Measurements from ENCODE around the gene MLX.

MLX gene

DNA sequence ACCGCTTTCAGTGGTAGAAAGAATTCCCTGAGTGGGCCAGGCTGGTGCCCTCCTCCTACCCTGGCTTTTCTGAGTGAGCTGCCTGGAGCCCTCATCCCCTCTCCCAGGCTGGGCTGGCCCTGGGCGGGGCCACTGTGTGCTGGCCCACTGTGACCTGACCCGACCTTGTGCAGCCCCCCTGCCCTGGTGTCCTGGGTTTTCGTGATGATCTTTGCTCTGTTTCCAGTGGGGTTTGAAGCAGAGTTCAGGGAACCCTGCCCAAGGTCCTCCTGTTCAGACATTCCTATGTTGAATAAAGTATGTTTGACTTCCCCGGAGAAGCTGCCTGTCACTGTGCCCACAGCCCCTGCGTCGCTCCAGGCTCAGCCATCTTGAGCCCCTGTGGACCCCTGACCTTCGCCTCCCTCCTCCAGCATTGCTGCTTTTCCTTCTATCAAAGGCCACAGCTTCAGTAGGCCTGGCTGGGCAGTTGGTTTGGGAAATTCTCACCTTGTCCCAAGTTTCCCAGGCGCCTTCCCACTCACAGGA is 44.6 kb upstream of the MLX start:
- H3K27ac ChIP-seq = no peak overlapping the region
- H3K4me1 ChIP-seq = peaks cover 35% of the 10 kb centered on the region
- TF ChIP-seq Cebpa-rat (IDR thresholded peaks at IDR 0.05) = no peak
- H3K4me2 ChIP-seq = no peak overlapping the region
- no peaks in the 10 kb centered on the region for H4K20me1 ChIP-seq
- H3K27me3 ChIP-seq = no peaks in the 10 kb centered on the region
- H3K9me3 ChIP-seq = no peaks in the 10 kb centered on the region
- H3K4me3 ChIP-seq = no peak overlapping the region
- no peak overlapping the region for H3K9ac ChIP-seq
- H3K36me3 ChIP-seq = no peaks in the 10 kb centered on the region

DNA sequence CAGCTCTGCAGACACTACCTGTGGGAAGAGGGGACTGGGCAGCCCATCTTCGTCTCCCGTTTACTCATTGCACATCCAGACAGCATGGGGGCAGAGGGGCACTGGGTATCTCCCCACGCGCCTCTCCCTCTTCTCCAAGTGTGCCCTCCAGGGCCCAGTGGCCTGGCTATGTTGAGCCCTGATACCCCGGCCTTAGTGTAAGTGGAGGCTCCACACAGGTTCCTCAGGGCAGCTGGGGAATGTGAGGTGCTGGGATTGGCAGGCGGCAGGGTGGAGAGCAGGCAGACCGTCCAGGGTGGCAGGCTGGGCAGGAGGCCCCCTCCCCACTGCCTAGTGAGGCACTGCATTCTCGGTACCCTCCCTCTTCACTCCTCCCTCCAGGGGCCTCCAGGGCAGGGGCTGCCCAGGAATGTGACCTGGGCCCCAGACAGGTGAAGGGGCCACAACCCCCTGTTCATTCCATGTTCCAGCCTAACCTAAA is 44.1 kb upstream of the MLX start:
- Histone ChIP-seq H3K4me1 (peaks cover 30% of the 10 kb centered on the region), H3K27ac (no peak overlapping the region), H3K4me2 (no peak overlapping the region)

DNA sequence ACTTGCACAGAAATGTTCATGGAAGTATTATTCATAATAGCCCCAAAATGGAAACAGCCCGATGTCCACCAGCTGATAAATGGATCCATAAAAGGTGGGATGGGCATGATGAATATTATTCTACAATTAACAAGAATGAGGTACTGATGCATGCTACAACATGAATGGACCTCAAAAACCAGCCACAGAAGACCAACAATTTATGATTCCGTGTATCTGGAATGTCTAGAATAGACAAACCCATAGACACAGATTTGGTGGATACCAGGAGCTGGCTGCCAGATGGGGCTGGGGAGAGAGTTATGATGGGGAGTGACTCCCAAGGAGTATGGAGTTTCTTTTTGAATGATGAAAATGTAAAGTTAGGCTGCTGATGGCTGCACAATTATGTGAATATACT is 41.7 kb upstream of the MLX start:
- H3K27ac ChIP-seq = no peak overlapping the region
- TF ChIP-seq Cebpa-rat (IDR thresholded peaks at IDR 0.05) = no peak
- H3K36me3 ChIP-seq = no peaks in the 10 kb centered on the region
- H3K4me1 ChIP-seq = peaks cover 23% of the 10 kb centered on the region
- no peaks in the 10 kb centered on the region for H3K27me3 ChIP-seq
- no peaks in the 10 kb centered on the region for H4K20me1 ChIP-seq
- H3K9ac ChIP-seq = no peak overlapping the region
- H3K4me3 ChIP-seq = no peak overlapping the region
- no peak overlapping the region for H3K4me2 ChIP-seq
- H3K9me3 ChIP-seq = no peaks in the 10 kb centered on the region

More for the DNA sequence above, 44.1 kb upstream of the MLX start:
- Histone ChIP-seq H4K20me1 (no peaks in the 10 kb centered on the region), H3K27me3 (no peaks in the 10 kb centered on the region), H3K9me3 (no peaks in the 10 kb centered on the region), H3K36me3 (no peaks in the 10 kb centered on the region), H3K4me3 (no peak overlapping the region), H3K9ac (no peak overlapping the region)
- no peak for TF ChIP-seq Cebpa-rat (IDR thresholded peaks at IDR 0.05)

- Histone ChIP-seq H3K4me3 (no peak overlapping the region), H4K20me1 (no peaks in the 10 kb centered on the region), H3K4me2 (no peak overlapping the region), H3K27ac (no peak overlapping the region), H3K9me3 (no peaks in the 10 kb centered on the region), H3K4me1 (peaks cover 25% of the 10 kb centered on the region), H3K9ac (no peak overlapping the region), H3K36me3 (no peaks in the 10 kb centered on the region), H3K27me3 (no peaks in the 10 kb centered on the region)
- TF ChIP-seq Cebpa-rat (IDR thresholded peaks at IDR 0.05) = no peak
Measured at GRCh38 chr17:42526031-42526444, 40.9 kb upstream of the MLX start.

- TF ChIP-seq Cebpa-rat (IDR thresholded peaks at IDR 0.05) = no peak
- H3K36me3 ChIP-seq = no peaks in the 10 kb centered on the region
- H3K27me3 ChIP-seq = no peaks in the 10 kb centered on the region
- peaks cover 38% of the 10 kb centered on the region for H3K4me1 ChIP-seq
- H4K20me1 ChIP-seq = no peaks in the 10 kb centered on the region
- H3K9me3 ChIP-seq = no peaks in the 10 kb centered on the region
- no peak overlapping the region for H3K9ac ChIP-seq
- H3K4me2 ChIP-seq = no peak overlapping the region
- H3K27ac ChIP-seq = no peak overlapping the region
- H3K4me3 ChIP-seq = no peak overlapping the region
Measured at GRCh38 chr17:42527932-42528331, 39.0 kb upstream of the MLX start.

- no peaks in the 10 kb centered on the region for H4K20me1 ChIP-seq
- peaks cover 44% of the 10 kb centered on the region for H3K4me1 ChIP-seq
- no peak for TF ChIP-seq Cebpa-rat (IDR thresholded peaks at IDR 0.05)
- H3K4me2 ChIP-seq = no peak overlapping the region
- H3K27me3 ChIP-seq = no peaks in the 10 kb centered on the region
- no peak overlapping the region for H3K27ac ChIP-seq
- no peaks in the 10 kb centered on the region for H3K9me3 ChIP-seq
- no peaks in the 10 kb centered on the region for H3K36me3 ChIP-seq
- no peak overlapping the region for H3K4me3 ChIP-seq
- H3K9ac ChIP-seq = no peak overlapping the region
Measured at GRCh38 chr17:42529061-42529460, 37.8 kb upstream of the MLX start.

DNA sequence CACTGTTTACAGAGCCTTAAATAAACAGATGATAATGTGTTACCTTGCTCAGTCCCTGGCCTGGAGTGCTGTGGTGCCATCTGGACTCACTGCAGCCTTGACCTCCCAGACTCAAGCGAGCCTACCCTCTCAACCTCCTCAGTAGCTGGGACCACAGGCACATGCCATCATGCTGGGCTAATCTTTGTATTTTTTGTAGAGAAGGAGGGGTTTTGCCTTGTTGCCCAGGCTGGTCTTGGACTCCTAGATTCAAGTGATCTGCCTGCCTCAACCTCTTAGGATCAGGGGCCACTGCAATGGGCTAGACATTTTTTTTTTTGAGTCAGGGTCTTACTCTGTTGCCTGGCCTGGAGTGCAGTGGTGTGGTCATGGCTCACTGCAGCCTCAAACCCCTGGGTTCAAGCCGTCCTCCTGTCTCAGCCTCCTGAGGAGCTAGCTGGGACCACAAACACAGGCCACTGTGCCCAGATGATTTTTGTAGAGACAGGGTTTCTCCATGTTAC is 35.9 kb upstream of the MLX start:
- Histone ChIP-seq H3K9me3 (no peaks in the 10 kb centered on the region), H3K4me1 (peaks cover 54% of the 10 kb centered on the region), H4K20me1 (no peaks in the 10 kb centered on the region), H3K36me3 (no peaks in the 10 kb centered on the region), H3K4me2 (peak overlapping the region; percentile 85), H3K27me3 (no peaks in the 10 kb centered on the region), H3K27ac (0 out of 2 replicates have a peak overlapping the region, but pooled peaks have one; percentile 38), H3K4me3 (no peak overlapping the region), H3K9ac (no peak overlapping the region)
- TF ChIP-seq Cebpa-rat (IDR thresholded peaks at IDR 0.05) = no peak

DNA sequence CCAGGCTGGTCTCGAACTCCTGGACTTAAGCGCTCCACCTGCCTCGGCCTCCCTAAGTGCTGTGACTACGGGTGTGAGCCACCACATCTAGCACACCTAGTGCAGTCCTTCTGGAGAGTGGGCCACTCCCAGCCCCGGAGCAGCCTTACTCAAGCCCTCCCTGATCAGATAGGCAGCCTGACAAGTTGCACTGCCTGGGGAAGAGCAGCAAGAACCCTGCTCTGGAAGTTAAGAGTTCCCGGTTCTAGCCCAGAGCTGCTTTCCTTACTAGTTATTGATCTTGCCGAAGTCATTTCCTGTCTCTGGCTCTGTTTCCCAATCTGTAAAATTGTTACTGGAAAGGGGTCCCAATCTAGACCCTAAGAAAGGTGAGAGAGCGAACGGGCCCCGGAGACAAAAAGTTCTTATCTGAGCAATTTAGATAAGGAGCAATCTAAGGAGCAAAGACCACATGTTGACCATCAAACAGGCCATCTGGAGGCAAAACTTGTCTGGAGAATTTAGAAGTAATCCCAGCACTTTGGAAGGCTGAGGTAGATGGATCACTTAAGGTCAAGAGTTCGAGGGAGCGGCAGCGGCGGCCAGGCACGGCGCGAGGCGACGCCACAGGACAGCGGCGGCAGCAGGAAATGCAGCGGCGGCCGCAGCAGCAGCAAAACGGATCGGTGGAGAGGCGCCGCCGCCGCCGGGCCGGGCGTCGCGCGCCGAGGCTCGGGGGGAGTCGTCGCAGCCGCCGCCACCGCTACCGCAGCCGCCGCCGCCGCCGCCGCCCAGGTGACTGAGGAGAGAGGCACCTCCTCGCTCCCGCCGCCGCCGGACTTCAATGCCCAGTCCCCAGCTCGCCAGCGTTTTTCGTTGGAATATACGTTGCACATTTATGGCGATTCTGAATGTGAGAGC is 35.2 kb upstream of the MLX start:
- H3K27ac ChIP-seq = peak overlapping the region; percentile 75
- H3K9ac ChIP-seq = peak overlapping the region; percentile 76
- peak overlapping the region; percentile 67 for H3K4me3 ChIP-seq
- no peaks in the 10 kb centered on the region for H3K36me3 ChIP-seq
- no peaks in the 10 kb centered on the region; the same call in 1 of the 2 replicates for H4K20me1 ChIP-seq
- TF ChIP-seq Cebpa-rat (IDR thresholded peaks at IDR 0.05) = no peak
- peaks cover 50% of the 10 kb centered on the region for H3K4me1 ChIP-seq
- H3K27me3 ChIP-seq = no peaks in the 10 kb centered on the region
- no peaks in the 10 kb centered on the region for H3K9me3 ChIP-seq
- peak overlapping the region; percentile 85 for H3K4me2 ChIP-seq

- H3K9me3 ChIP-seq = no peaks in the 10 kb centered on the region
- H3K4me1 ChIP-seq = peaks cover 51% of the 10 kb centered on the region
- no peaks in the 10 kb centered on the region for H3K27me3 ChIP-seq
- peaks cover 13% of the 10 kb centered on the region for H4K20me1 ChIP-seq
- peak overlapping the region; percentile 89 for H3K4me3 ChIP-seq
- no peak for TF ChIP-seq Cebpa-rat (IDR thresholded peaks at IDR 0.05)
- H3K4me2 ChIP-seq = peak overlapping the region; percentile 95
- peaks cover 26% of the 10 kb centered on the region for H3K36me3 ChIP-seq
- H3K9ac ChIP-seq = peak overlapping the region; percentile 87
- H3K27ac ChIP-seq = peak overlapping the region; percentile 87
Measured at GRCh38 chr17:42535155-42536047, 31.5 kb upstream of the MLX start.

Data from BLaER1 (cell line).